RPMI7951 (cell line): ENCODE measurements around the gene TMEM185B. TPM values are rescaled to one million over a fixed set of nuclear protein-coding genes. Genes with fewer than 3 reads are reported as not detected.
"Not testable (repeated sequence)": the region's sequence is repeated elsewhere in the genome, so short reads cannot be mapped to it uniquely, and the experiment has no call there.

Source experiments
- DNase-seq: peaks from one replicate; pipeline ENCODE4 v3.0.0-alpha.2; 2012; ENCODE audit warnings: low read depth
- total RNA-seq: library from RNA; depleted of rRNA; stranded (reverse); fragments of >200 nt; shearing (Covaris generic); gene quantifications from 2 replicates; pipeline ENCODE4 v1.2.3, GENCODE V29; 2014

The TMEM185B gene
- total RNA-seq, 1 experiment from 2014 or later, result 34.5 TPM

GRCh38 chr2:120208381-120209353, 14.5 kb downstream of the TMEM185B start:
- no peak for DNase-seq

- DNase-seq, result peak; percentile 15
These were observed 17.1 kb downstream of the TMEM185B start for GRCh38 chr2:120206022-120206581.

- DNase-seq, result no peak
These were observed 18.1 kb downstream of the TMEM185B start for GRCh38 chr2:120204945-120205670.

GRCh38 chr2:120204417-120204816, 18.8 kb downstream of the TMEM185B start:
- no peak for DNase-seq

- DNase-seq, result no peak
These were observed 19.2 kb downstream of the TMEM185B start for GRCh38 chr2:120204022-120204405.

GRCh38 chr2:120203251-120204021, 19.8 kb downstream of the TMEM185B start:
- no peak for DNase-seq

- not testable (repeated sequence) for DNase-seq
These were observed 23.3 kb downstream of the TMEM185B start for GRCh38 chr2:120199817-120200459.

GRCh38 chr2:120195553-120195952, 27.6 kb downstream of the TMEM185B start:
- no peak for DNase-seq

GRCh38 chr2:120192280-120192679, 30.9 kb downstream of the TMEM185B start:
- DNase-seq, result no peak

- no peak for DNase-seq
These were observed 34.0 kb downstream of the TMEM185B start for GRCh38 chr2:120189189-120189588.

- no peak for DNase-seq
These were observed 41.1 kb downstream of the TMEM185B start for GRCh38 chr2:120182019-120182560.

GRCh38 chr2:120180066-120180465, 43.1 kb downstream of the TMEM185B start:
- no peak for DNase-seq

GRCh38 chr2:120179396-120179795, 43.8 kb downstream of the TMEM185B start:
- DNase-seq, result no peak

GRCh38 chr2:120177973-120178372, 45.2 kb downstream of the TMEM185B start:
- DNase-seq, result no peak

- no peak for DNase-seq
These were observed 46.1 kb downstream of the TMEM185B start for GRCh38 chr2:120177001-120177621.

- DNase-seq, result no peak
These were observed 46.7 kb downstream of the TMEM185B start for GRCh38 chr2:120176526-120176925.

GRCh38 chr2:120174963-120175581, 48.1 kb downstream of the TMEM185B start:
- peak; percentile 60 for DNase-seq
